ENCODE measurements around the gene HK3.

Gene HK3

DNA sequence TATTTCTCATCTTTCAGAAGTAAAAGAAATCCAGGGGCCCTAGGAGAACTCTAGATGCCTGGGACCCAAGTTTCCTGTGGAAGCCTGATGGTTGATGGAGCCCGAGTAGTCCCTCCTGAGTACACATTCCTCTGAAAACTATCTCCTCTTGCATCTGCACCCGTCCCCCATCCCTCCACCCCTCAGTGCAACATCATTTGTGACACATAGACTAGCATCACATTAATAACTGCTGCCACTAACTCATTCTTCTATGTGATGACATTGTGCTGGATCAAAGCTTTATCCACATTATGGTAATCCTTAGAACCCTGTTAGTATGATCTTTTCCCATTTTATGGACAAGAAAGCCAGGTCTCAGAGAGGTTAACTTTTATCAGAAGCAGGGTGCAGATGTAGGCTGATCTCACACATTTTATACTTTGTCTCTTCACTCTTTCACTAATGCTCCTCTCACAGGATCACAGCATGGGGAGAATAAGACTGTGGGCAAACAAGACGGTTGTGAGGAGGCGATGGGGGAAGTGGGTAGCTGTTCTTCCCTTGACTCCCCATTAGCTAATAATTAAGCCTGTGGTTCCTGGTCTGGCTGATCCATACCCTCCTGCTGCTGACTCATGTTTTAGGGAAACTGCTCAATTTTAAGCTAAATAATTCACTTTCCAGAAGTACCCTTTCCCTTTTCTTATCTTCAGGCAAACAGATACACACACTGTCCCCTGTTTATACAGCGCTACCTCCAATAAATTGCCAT, 3.9 kb upstream of the HK3 start:
- no peak for DNase-seq (ENCODE audit: low read depth, low spot score)

GRCh38 chr5:176902102-176902814, 3.1 kb upstream of the HK3 start:
- no peak for DNase-seq (ENCODE audit: low read depth, low spot score)

GRCh38 chr5:176901260-176902101, 2.3 kb upstream of the HK3 start:
- no peak for DNase-seq (ENCODE audit: low read depth, low spot score)

DNA sequence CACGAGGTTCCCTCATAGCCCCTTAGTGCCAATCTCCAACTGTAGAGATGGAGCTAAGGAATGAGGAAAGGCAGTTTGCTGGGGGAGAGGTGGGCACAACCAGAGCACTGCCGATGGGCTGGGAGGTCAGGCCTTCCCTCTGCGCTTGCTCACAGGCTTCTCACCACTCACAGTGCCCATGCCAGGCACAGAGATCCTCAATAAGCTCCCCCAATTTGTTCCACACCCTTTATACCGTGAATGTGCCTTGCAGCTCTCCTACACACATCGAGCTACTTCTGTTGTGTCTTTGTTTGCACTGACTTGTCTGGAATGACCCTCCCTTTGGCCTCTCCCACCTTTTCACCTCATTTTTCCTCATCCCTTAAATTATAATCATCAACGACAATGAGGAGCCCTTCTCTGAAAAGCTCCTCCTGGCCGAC, 1.6 kb upstream of the HK3 start:
- no peak for DNase-seq (ENCODE audit: low read depth, low spot score)

GRCh38 chr5:176899946-176900779, 1.0 kb upstream of the HK3 start:
- DNase-seq (ENCODE audit: low read depth, low spot score): no peak

DNA sequence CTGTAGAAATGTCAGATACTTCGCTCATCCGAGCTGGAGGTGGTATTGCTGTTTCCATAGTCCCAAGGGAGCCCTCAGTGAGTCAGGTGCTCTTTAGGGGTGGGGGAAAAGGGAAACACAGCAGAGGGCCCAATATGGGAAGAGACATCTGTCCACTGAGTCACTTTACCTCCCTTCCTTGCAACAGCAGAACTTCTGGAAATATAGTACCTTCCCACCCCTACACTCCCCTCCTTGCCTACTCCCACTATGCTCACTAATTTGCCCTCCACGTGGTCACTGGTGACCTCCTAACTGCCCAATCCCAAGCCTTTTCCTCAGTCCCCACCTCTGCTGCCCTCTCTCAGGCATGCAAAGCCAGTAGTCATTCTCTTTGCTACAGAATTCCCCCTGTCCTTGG, 1.9 kb downstream of the HK3 start:
- DNase-seq (ENCODE audit: low read depth, low spot score): no peak

GRCh38 chr5:176895831-176896230, 3.3 kb downstream of the HK3 start:
- DNase-seq (ENCODE audit: low read depth, low spot score): no peak

DNA sequence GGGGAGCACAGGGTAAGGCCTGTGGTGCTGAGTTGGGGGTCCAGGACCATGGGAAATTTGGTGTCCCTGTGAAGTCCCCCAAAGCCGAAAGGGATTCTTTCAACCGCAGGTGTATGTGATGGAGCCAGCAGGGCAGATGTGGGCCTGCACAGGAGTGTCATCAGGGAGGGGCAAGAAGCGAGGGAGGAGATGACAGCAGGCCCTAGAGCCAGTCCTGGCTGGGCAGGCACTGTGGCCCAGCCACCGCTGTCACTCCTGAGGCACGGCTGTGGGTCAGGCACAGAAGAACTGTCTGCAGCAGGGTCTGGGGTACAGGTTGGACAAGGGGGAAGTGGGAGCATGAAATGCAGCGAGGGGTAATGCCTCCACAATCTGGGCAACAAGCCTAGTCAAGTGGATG, 4.8 kb downstream of the HK3 start:
- no peak for DNase-seq (ENCODE audit: low read depth, low spot score)

DNA sequence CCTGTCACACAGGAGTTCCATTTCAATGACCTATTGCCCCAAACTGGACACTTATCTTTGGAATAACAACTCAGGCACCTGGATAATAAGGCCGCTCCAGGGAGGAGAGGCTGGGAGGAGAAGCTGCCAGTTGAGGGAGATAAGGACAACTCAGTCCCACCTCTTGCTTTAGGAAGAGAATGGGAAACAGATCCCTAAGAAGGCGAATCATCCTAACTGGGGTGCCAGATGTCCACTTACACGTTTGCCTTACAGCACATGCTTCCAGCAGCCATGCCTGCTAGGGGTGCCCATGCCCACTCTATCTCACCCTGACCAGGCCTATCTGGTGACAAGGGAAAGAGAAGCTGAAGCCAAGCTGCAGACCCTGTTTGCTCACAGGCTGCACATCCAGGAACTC, 6.5 kb downstream of the HK3 start:
- no peak for DNase-seq (ENCODE audit: low read depth, low spot score)

DNA sequence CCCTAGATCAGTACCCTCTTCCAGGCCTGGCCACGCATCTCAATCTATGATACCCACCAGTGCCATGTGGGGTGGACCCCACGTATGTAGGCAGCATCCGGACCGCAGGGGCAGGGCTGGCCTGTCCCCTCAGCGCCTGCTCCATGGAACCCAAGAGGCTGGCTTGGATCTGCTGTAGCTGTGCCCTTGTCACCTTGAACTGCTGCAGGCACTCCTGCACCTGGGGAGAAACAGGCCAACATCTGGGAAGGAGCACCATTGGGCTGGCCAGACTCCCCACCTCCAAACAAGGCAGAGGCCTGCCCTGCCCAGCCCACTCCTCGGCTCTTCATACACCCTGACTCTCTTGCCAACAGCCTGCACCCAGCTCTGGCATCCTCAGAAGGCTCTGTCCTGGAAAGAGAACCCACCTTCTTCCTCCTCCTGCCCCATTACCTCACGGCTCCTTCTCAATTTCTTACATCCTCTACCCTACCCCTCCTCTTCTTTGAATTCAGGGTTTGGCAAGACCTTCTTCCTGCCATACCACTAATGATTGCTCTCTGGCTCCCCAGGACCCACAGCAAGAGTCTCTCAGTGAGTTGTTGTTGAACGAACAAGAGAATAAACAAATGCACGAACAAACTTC, 7.7 kb downstream of the HK3 start:
- DNase-seq (ENCODE audit: low read depth, low spot score): no peak

- DNase-seq (ENCODE audit: low read depth, low spot score): no peak
Measured at GRCh38 chr5:176890455-176891330, 8.5 kb downstream of the HK3 start.

- DNase-seq (ENCODE audit: low read depth, low spot score): no peak
Measured at GRCh38 chr5:176889321-176890280, 9.5 kb downstream of the HK3 start.

GRCh38 chr5:176888865-176889165, 10.3 kb downstream of the HK3 start:
- DNase-seq (ENCODE audit: low read depth, low spot score): no peak

GRCh38 chr5:176888016-176888864, 10.9 kb downstream of the HK3 start:
- DNase-seq (ENCODE audit: low read depth, low spot score): no peak

DNA sequence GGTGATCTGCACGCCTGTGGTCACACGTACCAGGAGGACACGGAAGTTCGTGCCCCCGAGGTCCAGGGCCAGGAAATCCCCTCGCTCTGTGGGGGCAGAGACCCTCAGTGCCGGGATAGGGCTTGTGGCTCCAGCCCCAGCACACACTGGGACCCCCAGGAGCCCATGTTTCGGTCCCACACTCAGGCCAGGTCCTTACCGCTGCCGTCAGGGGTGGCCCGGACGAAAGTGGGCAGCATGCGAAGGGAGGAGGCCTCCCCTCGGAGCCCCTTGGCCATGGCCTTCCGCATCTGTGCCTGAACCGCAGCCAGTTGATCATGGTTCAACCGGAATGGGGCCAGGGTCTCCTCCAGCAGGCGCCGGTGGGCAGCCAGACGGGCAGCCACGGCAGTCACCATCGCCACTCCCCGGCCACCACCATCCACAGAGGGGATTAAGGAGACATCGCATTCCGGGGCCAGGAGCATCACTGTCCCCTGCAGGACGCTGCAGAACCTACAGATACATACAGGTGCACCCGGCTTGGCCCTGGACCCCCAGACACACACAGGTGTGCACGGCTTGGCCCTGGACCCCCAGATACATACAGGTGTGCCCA, 11.8 kb downstream of the HK3 start:
- DNase-seq (ENCODE audit: low read depth, low spot score): no peak

DNA sequence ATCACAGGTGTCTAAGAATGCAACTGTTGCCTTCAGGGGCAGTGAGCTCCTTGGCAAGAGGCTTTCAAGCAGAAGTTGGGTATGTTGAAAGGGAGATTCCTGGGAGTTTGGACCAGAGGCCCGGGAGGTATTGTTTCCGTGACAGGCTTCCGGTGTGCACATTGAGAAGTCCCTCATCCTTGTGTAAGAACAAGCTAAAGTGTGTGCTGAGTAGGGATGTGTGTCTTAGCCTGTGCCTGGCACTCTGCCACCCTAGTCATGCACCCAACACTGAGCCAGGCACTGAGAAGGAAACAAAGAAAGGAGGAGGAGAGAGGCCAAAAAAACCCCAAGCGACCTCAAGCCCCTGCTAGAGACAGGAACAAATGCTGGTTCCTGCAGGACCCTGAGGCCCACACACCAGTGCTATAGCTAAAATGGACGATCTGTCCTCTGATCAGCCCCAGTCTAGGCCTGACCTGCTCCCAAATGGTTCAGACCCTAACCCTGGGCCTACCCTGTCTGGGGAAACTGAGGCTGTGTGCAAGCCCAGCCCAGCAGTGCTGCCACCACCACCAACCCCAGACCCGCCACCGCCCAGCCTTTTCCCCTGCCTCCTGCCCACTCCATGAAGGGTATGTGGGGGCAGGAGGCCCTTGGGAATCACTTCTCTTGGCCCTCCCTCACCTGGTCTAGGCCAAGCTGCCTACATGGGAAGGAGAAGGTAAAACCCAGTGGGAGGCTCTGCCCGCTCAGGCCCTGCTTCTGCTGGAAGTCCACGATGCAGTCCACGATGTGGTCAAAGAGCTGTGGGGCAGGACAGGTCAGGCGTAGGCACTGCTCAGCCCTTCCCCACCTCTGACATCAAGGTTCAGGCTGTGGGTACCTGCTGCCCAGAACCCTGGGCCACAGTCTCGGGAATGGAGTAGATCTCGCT, 12.6 kb downstream of the HK3 start:
- no peak for DNase-seq (ENCODE audit: low read depth, low spot score)

DNA sequence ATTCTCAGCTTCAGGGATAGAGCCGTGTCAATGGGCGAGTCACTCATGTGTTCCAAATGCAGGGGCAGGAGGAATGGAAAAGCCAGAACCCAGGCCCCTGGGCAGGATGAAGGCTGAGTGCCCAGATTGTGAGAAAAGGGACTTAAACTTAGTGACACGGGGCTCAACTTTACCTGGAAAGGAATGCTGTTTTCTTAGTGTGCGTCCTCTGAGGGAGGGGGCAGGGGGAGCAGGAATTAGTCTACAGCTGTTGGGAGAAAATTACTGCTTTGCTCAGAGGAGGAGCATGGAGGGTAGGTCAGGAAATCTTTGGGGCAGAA, 14.6 kb downstream of the HK3 start:
- DNase-seq (ENCODE audit: low read depth, low spot score): no peak
